Right ventricle myocardium superior (tissue), 1 donor: ENCODE results near the gene GRIK3. TPM values are rescaled to one million over a fixed set of nuclear protein-coding genes. Genes with fewer than 3 reads are reported as not detected.

ENCODE experiments used
- ATAC-seq: fragments of 200-7000 bp; cut with Tn5 transposase; one replicate; pipeline ENCODE4 v1.9.1; 2020; ENCODE audit warnings: mild to moderate bottlenecking; ENCODE audit not compliant: poor library complexity
- DNase-seq: peaks from one replicate; pipeline ENCODE4 v3.0.0-alpha.2; 2020
- intact Hi-C: fragments of 100-400 bp; cut with DNase I; formaldehyde crosslinking; loops from one replicate; pipeline ENCODE4 v1.11.2; 2022
- total RNA-seq: library from RNA; stranded (reverse); fragmentation: NEBNext Ultra II Directional; extraction: Animal tissue kit (Norgen Biotek cat#: 25700); gene quantifications from one replicate; pipeline ENCODE4 v1.2.1, GENCODE V29; 2021
- donor health status: DM: no; HTN: yes; CAD: no; lungs with severe emphysema.

The GRIK3 gene
- total RNA-seq, 1 donor from 2014 or later = 0.91 TPM

DNA sequence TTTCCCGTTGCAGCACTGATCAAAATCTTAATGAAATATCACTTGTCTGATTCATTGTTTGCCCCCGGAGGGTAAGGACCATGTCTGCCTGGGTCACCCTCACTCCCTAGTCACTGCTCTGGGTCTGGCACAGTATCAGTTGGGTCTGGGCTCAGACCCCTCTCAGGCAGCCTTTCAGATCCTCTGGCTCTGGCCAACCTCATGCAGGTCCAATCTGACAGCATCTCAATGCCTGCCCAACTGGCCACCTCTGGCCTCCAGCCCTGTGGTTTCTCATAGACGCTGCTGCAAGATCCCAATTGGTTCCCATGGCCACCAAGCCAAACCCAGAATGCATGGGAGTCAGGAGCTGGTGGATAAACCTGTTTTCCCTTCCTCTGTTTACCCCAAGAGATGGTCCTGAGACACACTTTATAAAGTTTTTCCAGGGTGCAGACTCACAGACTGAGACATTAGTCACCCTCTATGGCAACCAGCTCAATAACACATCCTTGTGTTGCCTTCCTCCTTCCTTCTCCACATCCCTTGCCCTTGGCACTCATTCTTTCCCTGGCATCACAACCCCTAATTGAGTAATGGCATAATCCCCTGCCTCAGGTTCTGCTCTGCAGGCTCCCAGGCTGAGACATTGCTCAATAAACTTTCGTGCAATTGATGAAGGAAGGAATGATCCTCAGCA is 199.2 kb downstream of the GRIK3 start:
- intact Hi-C loops = no loop called here
- no peak for DNase-seq
- ATAC-seq = no peak

DNA sequence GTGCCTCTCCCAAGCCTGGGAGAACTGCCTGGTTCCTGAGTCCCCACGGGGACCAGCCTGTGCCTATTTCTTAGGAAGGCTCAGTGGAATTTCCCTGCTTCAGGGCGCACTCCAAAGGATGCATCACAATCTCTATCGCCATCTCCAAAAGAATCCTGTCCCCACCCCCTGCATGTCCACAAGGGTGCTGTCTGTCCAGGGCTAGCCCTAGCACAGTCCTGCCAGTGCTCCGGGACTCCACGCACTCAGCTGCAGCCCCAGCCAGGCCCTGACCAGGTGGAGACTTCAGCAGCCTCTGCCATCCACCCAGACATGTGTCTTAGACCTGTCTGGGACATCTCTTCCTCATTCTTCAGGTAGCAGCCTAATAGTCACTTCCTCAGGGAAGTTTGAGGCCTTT is 199.7 kb downstream of the GRIK3 start:
- intact Hi-C loops = no loop called here
- ATAC-seq = no peak
- no peak for DNase-seq

DNA sequence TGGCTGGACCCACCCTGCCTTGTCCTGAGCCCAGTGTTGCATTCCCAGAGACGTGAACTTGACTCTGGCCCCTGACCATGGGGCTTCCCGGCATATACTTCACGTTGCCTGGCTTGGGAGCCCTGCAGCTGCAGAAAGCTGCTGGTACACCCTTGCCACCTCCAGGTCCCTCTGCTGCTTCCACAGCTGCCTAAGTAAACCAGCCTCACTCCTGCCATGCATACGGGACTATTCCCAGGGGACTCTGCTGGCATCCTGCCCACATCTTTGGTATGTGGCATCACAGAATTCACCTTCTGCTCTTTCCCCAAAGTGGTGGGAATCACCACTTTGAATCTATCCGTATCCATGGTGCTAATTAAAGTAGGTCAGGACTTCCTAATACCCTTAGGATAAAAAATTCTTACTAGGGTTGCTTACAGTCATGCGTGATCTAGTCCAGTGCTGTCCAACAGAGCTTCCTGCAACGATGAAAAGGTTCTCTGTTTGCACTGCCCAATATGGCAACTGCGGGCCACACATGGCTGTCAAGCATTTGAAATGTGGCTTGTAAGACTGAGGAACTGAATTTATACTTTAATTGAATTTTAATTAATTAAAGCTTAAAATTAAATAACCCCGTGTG is 203.0 kb downstream of the GRIK3 start:
- intact Hi-C loops = no loop called here
- no peak for ATAC-seq
- DNase-seq = no peak

DNA sequence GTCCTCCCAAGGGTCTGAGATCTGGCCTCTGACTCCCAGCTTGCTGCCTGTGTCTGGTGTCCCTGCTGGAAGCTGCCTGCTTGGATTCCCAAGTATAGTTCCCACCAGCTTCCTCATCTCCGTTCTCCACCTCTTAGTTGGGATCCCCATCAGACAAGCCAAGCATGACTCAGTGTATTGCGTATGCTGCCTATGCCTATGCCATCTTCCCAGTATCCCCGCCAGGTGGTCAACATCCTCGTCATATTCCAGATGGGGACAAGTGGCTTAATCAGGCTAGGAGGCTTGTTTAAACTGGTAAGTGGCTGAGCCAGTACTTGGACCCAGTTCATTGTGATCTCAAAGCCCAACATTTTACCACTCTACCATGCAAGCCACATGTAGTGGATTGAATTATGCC is 204.4 kb downstream of the GRIK3 start:
- intact Hi-C loops = no loop called here
- DNase-seq (no peak), ATAC-seq (no peak)

DNA sequence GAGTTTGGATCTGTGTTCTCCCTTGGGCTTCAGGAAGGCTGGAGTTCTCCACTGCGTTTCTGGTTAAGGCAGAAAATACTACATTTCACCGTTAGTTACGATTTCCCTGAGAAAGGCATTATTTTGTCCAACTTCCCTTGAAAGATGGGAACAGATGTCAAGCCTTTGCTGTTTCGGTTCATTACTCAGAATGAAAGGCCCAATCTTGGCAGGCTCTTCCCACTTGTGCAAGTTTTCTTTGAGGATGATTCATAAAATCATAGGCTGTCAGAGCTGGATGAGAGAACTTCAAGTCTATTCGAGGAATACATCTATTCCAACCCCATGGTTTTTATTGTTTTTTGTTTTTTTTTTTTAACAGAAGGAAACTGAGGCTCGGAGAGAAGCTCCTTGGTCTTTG is 205.2 kb downstream of the GRIK3 start:
- intact Hi-C loops = no loop called here
- ATAC-seq = no peak
- no peak for DNase-seq

DNA sequence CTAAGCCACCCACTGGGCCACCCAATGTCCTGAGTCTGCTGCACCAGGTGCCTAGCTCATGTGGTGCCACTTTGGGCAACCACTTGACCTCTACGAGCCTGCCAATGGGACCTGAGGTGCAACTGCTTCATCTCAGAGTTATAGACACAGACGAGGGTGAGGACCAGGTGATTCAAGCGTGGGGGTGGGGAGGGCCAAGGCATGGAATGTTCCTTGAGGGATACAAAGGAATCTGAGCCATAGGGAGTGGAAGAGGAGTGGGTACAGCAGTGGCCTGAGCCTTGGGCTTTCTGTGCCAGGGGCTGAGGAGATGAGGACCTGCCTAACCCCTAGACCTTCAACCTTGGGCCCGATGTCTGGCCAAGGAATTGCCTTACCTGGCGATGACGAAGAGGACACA is 209.1 kb downstream of the GRIK3 start:
- ATAC-seq = no peak
- intact Hi-C loops = no loop called here

DNA sequence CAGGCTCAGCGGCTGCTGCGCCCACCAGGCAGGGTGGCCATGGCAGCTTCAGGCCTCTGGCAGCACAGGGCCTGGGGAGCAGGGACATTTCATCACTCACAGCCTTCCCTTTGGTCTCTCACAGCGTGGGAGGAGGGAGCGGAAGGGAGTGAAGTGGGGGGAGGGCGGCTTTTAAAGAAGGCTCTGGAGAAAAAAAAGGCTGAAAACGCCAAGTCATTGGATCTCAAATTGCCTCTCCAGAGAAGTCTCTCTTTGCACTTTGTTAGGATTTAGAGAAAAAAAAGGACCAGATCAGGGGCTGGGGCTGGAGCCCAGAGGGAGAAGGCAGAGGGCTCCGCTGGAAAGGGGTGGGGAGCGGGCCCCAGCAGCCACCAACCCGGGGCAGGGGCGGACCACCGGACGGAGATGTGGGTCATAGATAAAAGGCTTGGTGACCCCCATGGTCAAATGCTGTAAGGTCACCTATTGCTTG is 209.9 kb downstream of the GRIK3 start:
- DNase-seq = no peak
- intact Hi-C loops = no loop called here
- ATAC-seq = no peak

More for the DNA sequence above, 209.1 kb downstream of the GRIK3 start:
- DNase-seq = no peak

DNA sequence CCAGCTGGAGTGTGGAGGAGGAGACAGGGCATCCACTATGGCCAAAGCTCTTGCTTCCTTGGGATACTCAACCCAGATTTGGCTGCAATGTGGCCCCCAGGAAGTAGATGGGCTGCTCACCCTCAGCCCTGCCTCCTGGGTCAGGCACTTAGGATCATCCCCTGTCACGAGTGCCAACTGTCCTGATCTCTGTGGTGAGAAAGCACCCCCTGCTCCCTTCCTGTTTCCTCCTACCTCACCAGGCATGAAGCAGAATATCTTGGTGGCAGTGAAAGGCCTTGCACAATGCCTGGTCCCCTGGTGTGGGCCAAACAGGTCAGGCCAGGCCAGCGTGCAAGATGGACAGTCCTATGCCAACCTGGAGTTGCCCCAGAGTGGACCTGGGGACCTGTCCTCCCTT is 211.7 kb downstream of the GRIK3 start:
- intact Hi-C loops = no loop called here
- ATAC-seq (no peak), DNase-seq (no peak)

DNA sequence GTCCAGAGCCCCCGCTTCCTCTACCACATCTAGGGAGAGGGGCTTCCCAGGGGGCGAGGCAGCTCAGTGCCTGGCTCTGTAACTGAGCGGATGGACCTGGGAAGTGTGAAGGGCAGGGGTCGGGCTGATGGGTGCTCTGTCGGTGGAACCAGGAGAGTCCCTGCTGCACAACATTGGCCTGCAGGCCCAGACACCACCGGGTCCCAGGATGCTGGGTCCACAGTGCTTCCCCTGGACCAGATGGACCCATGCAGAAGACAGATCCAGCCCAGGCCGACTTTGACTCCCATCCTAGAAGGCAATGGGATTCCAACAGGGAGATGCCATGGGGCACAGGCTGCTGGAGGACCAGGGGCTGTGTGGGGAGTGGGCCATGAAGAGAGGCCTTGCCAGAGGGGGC is 212.9 kb downstream of the GRIK3 start:
- intact Hi-C loops = no loop called here
- no peak for DNase-seq
- no peak for ATAC-seq

DNA sequence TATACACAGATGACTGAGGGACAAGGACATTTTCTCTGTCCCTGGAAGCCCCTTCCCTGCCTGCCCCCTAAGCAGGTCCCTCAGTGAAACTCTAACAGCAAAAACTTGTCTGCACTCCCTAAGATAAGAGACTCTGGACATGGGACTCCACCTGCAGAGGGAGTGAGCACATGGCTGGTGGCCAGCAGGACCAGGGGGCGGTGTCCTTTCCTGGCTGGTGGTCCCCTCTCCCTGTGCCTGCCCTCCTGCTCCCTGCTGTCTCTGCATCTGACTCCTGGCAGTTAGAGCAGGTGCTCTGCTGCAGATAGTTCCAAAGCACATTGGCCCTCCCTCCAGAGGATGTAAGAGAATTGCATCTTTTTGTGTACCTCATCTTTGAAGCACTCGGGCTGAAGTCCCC is 215.5 kb downstream of the GRIK3 start:
- no peak for DNase-seq
- intact Hi-C loops = no loop called here
- no peak for ATAC-seq

DNA sequence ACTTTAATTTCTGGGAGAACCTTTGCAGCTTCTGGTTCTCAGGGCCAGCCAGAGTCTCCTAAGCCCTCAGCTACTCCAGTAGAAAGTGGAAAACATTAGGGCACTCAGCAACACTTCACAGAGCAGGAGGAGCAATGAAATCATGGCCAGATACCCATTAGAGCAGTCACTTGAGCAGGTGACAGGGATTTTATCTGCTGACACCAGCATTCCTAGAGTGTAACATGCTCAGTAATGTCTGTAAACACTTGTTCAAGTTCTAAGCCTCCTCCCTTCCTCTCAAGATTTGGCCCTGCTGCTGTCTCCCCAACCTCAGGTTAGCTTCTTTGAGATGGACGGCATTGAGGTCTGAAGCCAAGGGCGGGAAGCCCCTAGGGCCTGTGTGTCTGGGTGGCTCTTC is 218.0 kb downstream of the GRIK3 start:
- DNase-seq = no peak
- no peak for ATAC-seq
- intact Hi-C loops = no loop called here

DNA sequence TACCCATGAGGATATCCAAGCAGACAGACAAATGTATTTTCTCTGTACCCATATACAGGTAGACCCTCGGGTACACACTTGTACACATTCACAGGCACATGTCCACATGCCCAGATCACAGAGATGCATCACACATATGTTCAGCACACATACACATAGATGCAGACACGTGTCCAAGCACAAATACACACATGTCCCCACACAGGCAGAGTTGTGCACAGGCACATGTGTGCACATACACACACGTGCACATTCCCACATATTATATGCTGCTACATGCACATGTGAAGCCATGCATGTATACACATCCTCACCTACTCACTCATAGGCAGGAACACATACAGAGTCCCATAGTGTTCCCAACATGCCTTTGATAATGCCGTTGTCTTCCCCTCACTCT is 219.5 kb downstream of the GRIK3 start:
- ATAC-seq (no peak), DNase-seq (no peak)
- intact Hi-C loops = no loop called here

DNA sequence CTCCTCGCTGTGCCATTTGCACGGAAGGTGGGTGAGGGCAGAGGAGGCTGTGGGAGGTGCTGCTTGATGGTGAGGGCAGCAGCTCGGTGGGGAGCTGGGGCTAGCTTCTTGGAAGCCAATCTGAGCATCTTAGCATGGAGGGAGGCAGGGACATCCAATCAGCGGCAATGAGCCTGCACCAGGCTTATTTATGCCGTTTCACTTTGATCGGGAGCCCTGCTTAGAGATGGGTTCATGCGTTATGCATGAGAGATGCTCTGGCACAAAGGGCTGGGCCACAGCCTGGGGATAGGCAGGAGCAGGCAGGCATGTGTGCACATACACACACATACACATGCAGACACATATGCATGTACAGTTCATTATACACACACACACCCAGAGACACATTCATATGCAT is 220.2 kb downstream of the GRIK3 start:
- ATAC-seq (no peak), DNase-seq (no peak)
- intact Hi-C loops = no loop called here

DNA sequence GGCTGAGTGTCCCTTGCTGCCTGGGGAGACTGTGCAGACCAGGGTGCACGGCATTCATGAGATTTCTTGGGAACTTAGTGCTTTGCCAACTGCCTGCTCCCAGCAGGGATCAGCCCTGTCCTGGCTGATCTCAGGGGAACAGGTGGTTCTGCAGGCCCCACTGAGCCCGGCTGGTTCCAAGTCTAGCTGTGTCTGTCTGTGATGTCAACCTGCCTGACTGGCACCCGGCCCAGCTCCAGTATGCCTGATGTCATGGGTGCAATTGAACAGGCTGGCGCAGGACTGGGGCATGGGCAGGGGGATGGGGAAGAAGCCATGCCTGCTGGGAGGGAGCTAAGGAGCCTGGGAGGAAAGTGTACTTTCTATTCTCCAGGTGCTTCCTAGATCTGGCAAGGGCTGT is 227.1 kb downstream of the GRIK3 start:
- DNase-seq (no peak), ATAC-seq (no peak)
- intact Hi-C loops = no loop called here

DNA sequence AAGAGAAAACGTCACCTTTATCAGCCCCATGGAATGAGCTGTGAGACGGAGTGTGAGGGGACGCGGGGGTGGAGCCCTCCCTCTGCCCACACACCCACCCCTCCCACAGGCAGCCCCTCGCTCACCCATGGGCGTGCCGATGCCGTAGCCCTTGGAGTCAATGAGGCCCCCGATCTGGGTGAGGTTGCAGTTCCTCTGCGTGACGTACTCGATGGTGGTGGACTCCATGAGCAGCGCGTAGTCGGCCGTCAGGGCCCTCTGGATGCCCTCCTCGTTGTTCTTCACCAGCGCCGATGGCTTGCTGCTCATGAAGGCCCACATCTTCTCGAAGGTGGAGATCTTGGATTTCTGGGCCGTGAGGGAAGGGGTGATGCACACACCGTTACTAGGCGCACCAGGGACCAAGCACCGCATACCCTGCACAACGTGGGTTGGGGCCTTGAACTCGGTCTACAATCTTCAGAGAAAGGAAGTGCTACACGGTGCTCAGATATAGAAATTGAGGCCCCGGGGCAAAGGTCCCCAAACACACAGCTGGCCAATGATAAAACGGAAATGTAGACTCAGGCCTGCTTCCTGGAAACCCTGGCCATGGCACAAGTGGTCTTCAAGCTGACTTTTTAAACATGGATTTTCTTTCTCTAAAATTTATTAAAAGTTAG is 228.2 kb downstream of the GRIK3 start:
- ATAC-seq (no peak), DNase-seq (no peak)
- intact Hi-C loops = no loop called here

DNA sequence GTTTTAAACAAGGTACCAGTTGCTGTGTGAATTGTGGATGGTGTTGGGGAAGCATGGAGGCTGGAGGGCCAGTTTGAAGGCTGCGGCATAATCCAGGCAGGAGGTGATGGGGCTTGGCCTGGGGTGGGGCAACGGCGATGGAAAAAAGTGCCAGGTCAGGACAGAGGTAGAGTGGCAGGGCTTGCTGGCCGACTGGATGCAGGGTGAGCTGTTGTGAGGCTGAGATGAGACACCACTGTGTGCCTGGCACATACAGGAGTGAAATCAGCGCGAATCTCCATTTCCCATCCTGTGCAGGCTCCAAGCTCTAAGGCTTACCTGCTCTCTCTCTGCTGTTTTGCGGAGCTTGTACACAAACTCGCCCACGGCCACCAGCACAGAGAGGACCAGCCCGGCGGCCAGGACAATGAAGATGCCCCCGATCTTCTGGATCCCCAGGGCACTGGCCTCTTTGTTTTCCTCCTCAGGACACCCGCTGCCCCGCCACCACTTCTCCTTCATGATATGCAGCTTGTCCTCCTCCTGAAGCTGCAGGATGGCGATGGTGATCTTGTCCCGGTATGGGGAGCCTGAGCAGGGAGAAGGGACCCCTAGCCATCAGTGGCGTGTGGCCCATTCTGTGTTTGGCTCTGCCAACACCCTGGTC is 229.5 kb downstream of the GRIK3 start:
- intact Hi-C loops = no loop called here
- DNase-seq = no peak
- no peak for ATAC-seq

DNA sequence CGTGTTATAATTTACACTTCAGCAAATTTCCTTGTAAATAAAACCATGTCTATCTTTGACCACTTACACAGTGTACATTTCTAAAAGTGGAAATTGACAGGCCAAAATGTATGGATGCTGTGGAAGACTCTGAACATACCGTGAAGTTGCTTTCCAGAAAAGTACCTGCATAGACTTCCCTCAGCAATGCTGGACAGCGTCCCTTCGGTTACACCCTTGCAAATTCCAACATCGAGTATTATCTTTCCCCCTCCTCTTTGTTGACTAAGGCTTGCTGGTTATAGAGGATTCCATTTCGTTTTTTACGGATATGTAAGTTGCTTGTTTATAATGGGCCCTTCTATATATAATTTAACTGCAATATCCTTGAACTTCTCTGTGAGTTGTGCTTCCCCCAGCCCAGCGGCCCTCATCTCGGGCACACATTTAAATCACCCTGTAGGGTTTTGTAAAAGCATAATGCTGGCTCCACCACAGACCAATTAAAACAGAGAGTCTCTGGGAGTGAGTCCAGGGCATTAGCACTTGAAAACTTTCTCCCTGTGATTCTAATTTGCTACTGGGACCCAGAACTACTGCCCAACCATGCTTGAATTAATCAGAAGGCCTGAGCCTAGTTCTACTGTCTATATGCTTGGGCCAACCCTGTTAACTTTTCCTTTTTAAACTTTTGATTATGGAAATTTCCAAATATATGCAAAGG is 230.3 kb downstream of the GRIK3 start:
- ATAC-seq (no peak), DNase-seq (no peak)
- intact Hi-C loops = no loop called here

DNA sequence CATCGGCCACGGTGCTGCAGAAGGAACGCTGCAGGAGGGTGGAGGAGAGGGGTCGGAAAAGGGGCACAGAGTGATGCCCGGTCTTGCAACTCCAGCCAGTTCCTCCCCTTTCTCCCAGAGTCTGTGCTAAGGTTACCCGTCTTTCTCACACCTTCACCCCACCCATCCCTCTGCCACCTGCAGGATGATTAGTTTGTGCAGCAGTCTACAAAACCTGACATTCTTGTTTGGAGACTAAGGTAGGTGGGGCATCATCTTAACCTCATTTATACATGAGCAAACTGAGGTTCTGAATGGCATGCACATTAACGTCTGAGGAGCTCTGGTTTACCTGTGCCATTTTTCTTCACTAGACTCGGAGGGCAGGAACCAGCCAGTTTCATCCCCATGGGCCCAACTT is 232.3 kb downstream of the GRIK3 start:
- ATAC-seq (no peak), DNase-seq (no peak)
- intact Hi-C loops = no loop called here

DNA sequence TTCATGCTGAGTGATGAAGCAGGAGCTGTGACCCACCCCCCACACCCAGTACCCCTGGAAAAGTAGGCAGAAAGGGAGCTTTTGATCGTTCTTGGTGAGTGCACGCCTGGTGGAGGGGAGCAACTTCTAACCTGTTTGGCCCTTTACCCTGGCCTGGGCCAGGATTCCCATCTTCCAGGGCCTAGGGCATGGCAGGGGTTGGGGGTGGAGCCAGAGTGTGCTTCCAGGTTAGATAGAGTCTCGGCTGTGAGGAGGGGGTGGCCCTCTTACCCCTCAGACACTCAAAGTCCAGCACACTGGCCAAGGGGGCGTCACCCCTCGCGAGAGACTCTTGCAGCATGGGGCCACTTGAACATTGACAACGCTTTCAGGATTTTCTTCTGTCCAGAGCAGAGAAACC is 236.6 kb downstream of the GRIK3 start:
- intact Hi-C loops = no loop called here
- DNase-seq (no peak), ATAC-seq (no peak)
